CD4-positive, alpha-beta T cell (primary cell): ENCODE results near the gene TRMU. TPM values are rescaled to one million over a fixed set of nuclear protein-coding genes. Genes with fewer than 3 reads are reported as not detected.

Experiments used
- ATAC-seq: fragments of 200-7000 bp; cut with Tn5 transposase; one replicate; pipeline ENCODE4 v1.10.0; 2022; ENCODE audit warnings: mild to moderate bottlenecking; ENCODE audit not compliant: poor library complexity
- CTCF ChIA-PET: fragments of 350-600 bp; sonication (Branson Sonifier 250); formaldehyde crosslinking; loops from one replicate; lab custom pipeline; 2021; ENCODE audit warnings: antibody characterized with exemption, inconsistent platforms; lab: Charles Lee
- POLR2A ChIA-PET: fragments of 350-600 bp; sonication (Branson Sonifier 250); formaldehyde crosslinking; loops from one replicate; lab custom pipeline; 2021; ENCODE audit warnings: antibody characterized with exemption, inconsistent platforms; lab: Charles Lee
- DNase-seq, 14 experiments: peaks; one replicate each; pipeline ENCODE4 v3.0.0-alpha.2; 2013 to 2020; ENCODE audit warnings: mixed read lengths in 2 of 14
- H3K27ac ChIP-seq, 2 donors: one replicate each; pipeline versions ENCODE4 v1.5.1 to v1.7.0; 2013; ENCODE audit warnings: low read length in 2 of 2, low read depth in 1 of 2, mild to moderate bottlenecking in 1 of 2
- H3K27me3 ChIP-seq, 2 experiments: 1 replicate in 1 of 2; 2 replicates in 1 of 2; pipeline versions ENCODE4 v1.6.1 to v1.7.0; 2013; ENCODE audit warnings: low read length in 2 of 2, control low read depth in 1 of 2, mild to moderate bottlenecking in 1 of 2, moderate library complexity in 1 of 2; ENCODE audit not compliant: insufficient read depth in 2 of 2, control insufficient read depth in 1 of 2
- H3K36me3 ChIP-seq: one replicate; pipeline ENCODE4 v1.6.1; 2013; ENCODE audit warnings: low read length, control low read depth; ENCODE audit not compliant: insufficient read depth
- H3K4me1 ChIP-seq: one replicate; pipeline ENCODE4 v1.6.1; 2013; ENCODE audit warnings: low read length, control low read depth; ENCODE audit not compliant: insufficient read depth
- H3K4me3 ChIP-seq: one replicate; pipeline ENCODE4 v1.5.1; 2013; ENCODE audit warnings: mild to moderate bottlenecking, low read length, moderate library complexity
- H3K9me3 ChIP-seq, 2 experiments: 1 replicate in 1 of 2; 2 replicates in 1 of 2; pipeline versions ENCODE4 v1.6.1 to v1.7.0; 2013; ENCODE audit warnings: low read length in 2 of 2, mild to moderate bottlenecking in 2 of 2, control low read depth in 1 of 2, moderate library complexity in 1 of 2; ENCODE audit not compliant: control insufficient read depth in 1 of 2, insufficient read depth in 1 of 2
- H3K27ac Mint-ChIP-seq: one replicate; pipeline ENCODE4 v1.8.0; 2020; ENCODE audit warnings: mixed read lengths
- H3K27me3 Mint-ChIP-seq: one replicate; pipeline ENCODE4 v1.8.0; 2021; ENCODE audit warnings: mixed read lengths
- H3K36me3 Mint-ChIP-seq: one replicate; pipeline ENCODE4 v1.8.0; 2021; ENCODE audit warnings: low read depth, mixed read lengths
- H3K4me1 Mint-ChIP-seq: one replicate; pipeline ENCODE4 v1.8.0; 2021; ENCODE audit warnings: low read depth, mixed read lengths
- H3K4me3 Mint-ChIP-seq: one replicate; pipeline ENCODE4 v1.8.0; 2020; ENCODE audit warnings: mild to moderate bottlenecking, mixed read lengths
- H3K9me3 Mint-ChIP-seq: one replicate; pipeline ENCODE4 v1.8.0; 2020; ENCODE audit warnings: mixed read lengths
- intact Hi-C, 2 experiments: fragments of 100-400 bp; cut with DNase I in 1 of 2; cut with micrococcal nuclease in 1 of 2; formaldehyde crosslinking; loops; one replicate each; pipeline versions ENCODE4 v1.15.1 to v1.9.0; 2023 to 2025; cut with DNase I, micrococcal nuclease
- total RNA-seq, 174 experiments: library from RNA in 2 of 174; stranded (reverse) in 2 of 174; gene quantifications; one replicate each; pipeline ENCODE4 v1.2.3 and lab custom pipeline; 2021 to 2026
- TF ChIP-seq, protein P1 (sequence below): fragments of 200-600 bp; IDR thresholded peaks from one replicate; pipeline ENCODE4 v1.8.0; 2022; ENCODE audit warnings: antibody characterized with exemption, mild to moderate bottlenecking

The TRMU gene
- total RNA-seq, 2 experiments from 2014 or later, result 65.2 to 65.4 TPM

DNA sequence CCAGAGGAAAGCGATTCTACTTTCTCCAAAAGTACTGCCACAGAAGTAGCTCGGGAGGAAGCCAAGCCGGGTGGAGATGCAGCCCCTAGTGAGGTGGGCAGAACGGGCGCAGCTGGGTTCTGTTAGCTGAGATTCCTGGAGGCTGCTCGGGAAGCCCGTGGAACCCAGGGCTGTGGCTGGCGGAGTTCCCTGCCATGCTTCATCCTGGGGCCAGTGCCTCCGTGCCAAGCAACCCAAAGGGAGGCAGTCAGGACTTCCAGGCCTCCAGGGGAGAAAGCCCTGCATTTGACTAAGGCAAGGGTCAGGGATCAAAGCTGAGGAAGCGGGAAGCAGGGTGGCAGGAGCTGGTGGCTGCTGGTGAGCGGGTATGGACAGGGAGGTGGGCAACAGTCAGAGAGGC lies 6.7 kb upstream of the TRMU start:
- ChIA-PET POLR2A (no interaction called here), CTCF (no interaction called here)
- no peaks in the 10 kb centered on the region for H3K4me1 ChIP-seq
- no peaks in the 10 kb centered on the region for H3K27me3 ChIP-seq
- no peak overlapping the region for H3K27ac Mint-ChIP-seq
- H3K36me3 Mint-ChIP-seq, result no peaks in the 10 kb centered on the region
- intact Hi-C loops, result no loop called here
- no peaks in the 10 kb centered on the region for H3K27me3 Mint-ChIP-seq
- no peaks in the 10 kb centered on the region for H3K9me3 ChIP-seq
- TF ChIP-seq, protein P1, sequence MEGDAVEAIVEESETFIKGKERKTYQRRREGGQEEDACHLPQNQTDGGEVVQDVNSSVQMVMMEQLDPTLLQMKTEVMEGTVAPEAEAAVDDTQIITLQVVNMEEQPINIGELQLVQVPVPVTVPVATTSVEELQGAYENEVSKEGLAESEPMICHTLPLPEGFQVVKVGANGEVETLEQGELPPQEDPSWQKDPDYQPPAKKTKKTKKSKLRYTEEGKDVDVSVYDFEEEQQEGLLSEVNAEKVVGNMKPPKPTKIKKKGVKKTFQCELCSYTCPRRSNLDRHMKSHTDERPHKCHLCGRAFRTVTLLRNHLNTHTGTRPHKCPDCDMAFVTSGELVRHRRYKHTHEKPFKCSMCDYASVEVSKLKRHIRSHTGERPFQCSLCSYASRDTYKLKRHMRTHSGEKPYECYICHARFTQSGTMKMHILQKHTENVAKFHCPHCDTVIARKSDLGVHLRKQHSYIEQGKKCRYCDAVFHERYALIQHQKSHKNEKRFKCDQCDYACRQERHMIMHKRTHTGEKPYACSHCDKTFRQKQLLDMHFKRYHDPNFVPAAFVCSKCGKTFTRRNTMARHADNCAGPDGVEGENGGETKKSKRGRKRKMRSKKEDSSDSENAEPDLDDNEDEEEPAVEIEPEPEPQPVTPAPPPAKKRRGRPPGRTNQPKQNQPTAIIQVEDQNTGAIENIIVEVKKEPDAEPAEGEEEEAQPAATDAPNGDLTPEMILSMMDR, result no peak
- H3K4me3 Mint-ChIP-seq, result no peak overlapping the region
- ATAC-seq (no peak), DNase-seq (no peak)
- no peak overlapping the region for H3K4me3 ChIP-seq
- no peaks in the 10 kb centered on the region for H3K9me3 Mint-ChIP-seq
- H3K36me3 ChIP-seq, result no peaks in the 10 kb centered on the region
- no peak overlapping the region for H3K27ac ChIP-seq
- H3K4me1 Mint-ChIP-seq, result no peaks in the 10 kb centered on the region

DNA sequence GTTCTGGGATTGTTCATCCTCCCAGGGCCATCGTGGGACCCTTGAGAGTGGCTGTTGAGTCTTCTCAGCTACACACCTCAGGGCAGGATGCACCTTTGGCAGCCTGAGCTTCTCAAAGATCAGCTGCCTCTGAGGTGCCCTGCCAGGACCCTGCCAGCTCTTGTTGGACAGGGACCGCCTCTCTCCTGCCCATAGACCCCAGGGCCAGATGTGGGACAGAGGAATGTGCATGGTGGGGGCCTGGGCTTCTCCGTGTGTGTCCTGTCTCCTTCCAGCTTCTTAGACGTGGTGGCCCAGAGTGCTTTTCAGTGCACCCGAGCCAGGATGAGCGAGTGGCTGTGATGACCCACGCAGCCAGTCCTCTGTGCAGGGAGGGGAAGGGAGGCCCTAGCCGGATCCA lies 5.9 kb upstream of the TRMU start:
- no peaks in the 10 kb centered on the region for H3K27me3 ChIP-seq
- no peaks in the 10 kb centered on the region for H3K4me1 Mint-ChIP-seq
- no peak overlapping the region for H3K27ac ChIP-seq
- no peak overlapping the region for H3K4me3 Mint-ChIP-seq
- no peaks in the 10 kb centered on the region for H3K9me3 Mint-ChIP-seq
- TF ChIP-seq, protein P1, result no peak
- H3K36me3 ChIP-seq, result no peaks in the 10 kb centered on the region
- no peaks in the 10 kb centered on the region for H3K27me3 Mint-ChIP-seq
- H3K4me1 ChIP-seq, result peaks cover 4% of the 10 kb centered on the region
- intact Hi-C loops, result no loop called here
- no peaks in the 10 kb centered on the region for H3K36me3 Mint-ChIP-seq
- DNase-seq (no peak), ATAC-seq (no peak)
- ChIA-PET CTCF (interaction anchor here (0.8 kb wide), 1 partner anchor 323 kb away, joined by 3 read pairs; no protein-coding TSS in a partner anchor), POLR2A (interaction anchor here (1.2 kb wide), 1 partner anchor 316 kb away, joined by 3 read pairs; no protein-coding TSS in a partner anchor)
- no peak overlapping the region for H3K27ac Mint-ChIP-seq
- H3K9me3 ChIP-seq, result no peaks in the 10 kb centered on the region
- no peak overlapping the region for H3K4me3 ChIP-seq

DNA sequence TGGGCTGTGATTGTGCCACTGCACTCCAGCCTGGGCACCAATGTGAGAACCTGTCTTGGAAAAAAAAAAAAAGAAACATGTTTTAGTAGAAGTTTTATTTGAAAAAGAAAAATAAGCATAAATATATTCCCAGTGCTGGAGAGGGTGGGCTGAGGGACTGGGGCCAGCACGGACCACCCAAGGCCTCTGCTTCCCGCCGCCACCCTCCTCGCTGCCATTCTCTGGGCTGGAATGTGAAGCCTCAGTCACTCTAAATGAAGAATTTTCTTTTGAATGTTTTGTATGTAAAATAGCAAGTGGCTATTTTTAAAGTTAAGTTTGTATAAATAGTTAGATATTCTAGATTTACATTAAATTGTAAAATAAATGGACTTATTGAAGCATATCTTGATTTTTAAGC lies 5.1 kb upstream of the TRMU start:
- Mint-ChIP-seq H3K27ac (no peak overlapping the region), H3K36me3 (no peaks in the 10 kb centered on the region), H3K9me3 (no peaks in the 10 kb centered on the region), H3K27me3 (no peaks in the 10 kb centered on the region), H3K4me3 (no peak overlapping the region), H3K4me1 (peaks cover 5% of the 10 kb centered on the region)
- Histone ChIP-seq H3K4me3 (no peak overlapping the region), H3K27me3 (no peaks in the 10 kb centered on the region), H3K27ac (no peak overlapping the region), H3K9me3 (no peaks in the 10 kb centered on the region), H3K36me3 (no peaks in the 10 kb centered on the region), H3K4me1 (peaks cover 10% of the 10 kb centered on the region)
- DNase-seq, result no peak
- POLR2A ChIA-PET, result interaction anchor here (1.2 kb wide), 1 partner anchor 316 kb away, joined by 3 read pairs; no protein-coding TSS in a partner anchor
- TF ChIP-seq, protein P1, result no peak
- intact Hi-C loops, result no loop called here
- CTCF ChIA-PET, result interaction anchor here (0.8 kb wide), 1 partner anchor 324 kb away, joined by 3 read pairs; no protein-coding TSS in a partner anchor
- no peak for ATAC-seq
